Heart left ventricle (tissue), 16 donors: ENCODE measurements around the gene RSPRY1. TPM values are rescaled to one million over a fixed set of nuclear protein-coding genes. Genes with fewer than 3 reads are reported as not detected.

Experiments used
- ATAC-seq, 4 donors: fragments of 200-7000 bp; cut with Tn5 transposase; one replicate each; pipeline ENCODE4 v1.9.1; 2020 to 2022; ENCODE audit warnings: moderate library complexity in 4 of 4, mild to moderate bottlenecking in 3 of 4, moderate number of reproducible peaks in 1 of 4
- DNase-seq, 5 donors: peaks; one replicate each; pipeline ENCODE4 v3.0.0-alpha.2; 2020
- H3K27ac ChIP-seq, 12 donors: fragments of 200-600 bp; sonication (generic) in 4 of 12; one replicate each; pipeline versions ENCODE4 v1.5.0 to v1.8.0; 2016 to 2022; ENCODE audit warnings: mild to moderate bottlenecking in 2 of 12
- H3K27me3 ChIP-seq, 9 donors: fragments of 200-600 bp; sonication (generic) in 2 of 9; one replicate each; pipeline versions ENCODE4 v1.5.1 to v1.8.0; 2016 to 2022; ENCODE audit warnings: mild to moderate bottlenecking in 3 of 9
- H3K36me3 ChIP-seq, 9 donors: fragments of 200-600 bp; sonication (generic) in 2 of 9; one replicate each; pipeline versions ENCODE4 v1.5.0 to v1.8.0; 2018 to 2022; ENCODE audit warnings: mild to moderate bottlenecking in 2 of 9
- H3K4me1 ChIP-seq, 12 donors: fragments of 200-600 bp; sonication (generic) in 4 of 12; one replicate each; pipeline versions ENCODE4 v1.5.0 to v1.8.0; 2016 to 2022; ENCODE audit warnings: mild to moderate bottlenecking in 3 of 12
- H3K4me3 ChIP-seq, 12 donors: fragments of 200-600 bp; sonication (generic) in 4 of 12; one replicate each; pipeline versions ENCODE4 v1.5.0 to v1.8.0; 2017 to 2022; ENCODE audit warnings: mild to moderate bottlenecking in 9 of 12, moderate library complexity in 4 of 12
- H3K9me3 ChIP-seq, 12 donors: fragments of 200-600 bp; sonication (generic) in 4 of 12; one replicate each; pipeline versions ENCODE4 v1.5.0 to v1.8.0; 2016 to 2022; ENCODE audit warnings: mild to moderate bottlenecking in 1 of 12
- CTCF ChIP-seq, 12 donors: fragments of 200-600 bp; sonication (generic) in 4 of 12; IDR thresholded peaks; one replicate each; pipeline versions ENCODE4 v1.5.0 to v1.8.0; 2018 to 2022; ENCODE audit warnings: antibody characterized with exemption in 12 of 12, mild to moderate bottlenecking in 5 of 12
- POLR2A ChIP-seq, 2 donors: fragments of 450-650 bp; IDR thresholded peaks; one replicate each; pipeline ENCODE4 v1.6.1; 2017; ENCODE audit warnings: antibody characterized with exemption in 2 of 2, mild to moderate bottlenecking in 2 of 2, moderate library complexity in 2 of 2
- WGBS, 4 donors: extraction: QIAGEN DNeasy Blood & Tissue Kit in 2 of 4; methylation state at CpG; one replicate each; pipeline versions ENCODE4 v1.1.5 to v1.1.7; 2013 to 2018; 5-methylcytosine and 5-hydroxymethylcytosine counted together
- intact Hi-C, 10 donors: fragments of 100-400 bp; cut with DNase I; formaldehyde crosslinking; loops; one replicate each; pipeline versions ENCODE4 v1.11.1 to v1.14.2; 2022
- polyA plus RNA-seq, 2 donors: library from polyadenylated mRNA; stranded (reverse); fragments of 200-250 nt; gene quantifications; one replicate each; pipeline ENCODE4 v1.2.3, GENCODE V29; 2013
- total RNA-seq, 9 donors: library from RNA; depleted of rRNA in 2 of 9; stranded (reverse); fragments of >200 nt in 2 of 9; fragmentation: NEBNext Ultra II Directional in 3 of 9; extraction: Animal tissue kit (Norgen Biotek cat#: 25700) in 3 of 9; gene quantifications; one replicate each; pipeline versions ENCODE4 v1.1.0 to v1.2.4, GENCODE V29; 2016 to 2023
- donor health status: ischemic (EF 13 %, LVEDD 7.1; RV severe dilation, severe dysfunction).
- donor health status: healthy with polysubstance abuse.
- donor health status: DM: no; HTN: yes; CAD: no.
- donor health status: DM: no; HTN: no; CAD: no.
- donor health status: ischemic (EF 25% LVEDD 6.9; RV normal size, moderate dysfunction).
- donor health status: ischemic (EF 25% LVEDD 5.7; RV mildly dilated, moderate dysfunction).
- donor health status: healthy.
- donor health status: DM: yes; HTN: yes; CAD: no.
- donor health status: ischemic (EF 35%, LVEDD 5.7; RV mildly dilated, moderate dysfunction).
- donor health status: nonischemic (EF 11% LVEDD 7.7; RV severe dilation, severe dysfunction).
- donor health status: DM: yes; HTN: yes; CAD: no.
- donor health status: PGD.
- donor health status: ischemic (EF 29% LVEDD 5.4; RV normal size, mild dysfunction).
- donor health status: nonischemic (EF 23%, LVEDD 6.1; RV moderate dilation, normal function).

The RSPRY1 gene
- total and polyA plus RNA-seq, 11 donors = 5.4 to 22.9 (median 17.1) TPM

GRCh38 chr16:57255686-57256415, 69.7 kb downstream of the RSPRY1 start:
- H3K27me3 ChIP-seq = no peaks in the 10 kb centered on the region
- no peak overlapping the region for H3K27ac ChIP-seq
- TF ChIP-seq CTCF (IDR thresholded peaks at IDR 0.05) = no peak
- TF ChIP-seq POLR2A (IDR thresholded peaks at IDR 0.05) = no peak
- H3K4me3 ChIP-seq = no peak overlapping the region
- peak in 1 of 5 donors; percentile 13 for DNase-seq
- WGBS, 4 donors = 85 to 92% (median 88%) methylated on average over 10 of the region's 10 CpGs
- ATAC-seq = no peak
- H3K9me3 ChIP-seq = no peaks in the 10 kb centered on the region
- peaks cover 0 to 11% (median 5%) of the 10 kb centered on the region in 12 donors for H3K4me1 ChIP-seq
- intact Hi-C loops = no loop called here
- peaks cover 0 to 63% (median 57%) of the 10 kb centered on the region in 9 donors for H3K36me3 ChIP-seq

GRCh38 chr16:57256601-57257395, 70.7 kb downstream of the RSPRY1 start:
- ATAC-seq = peak in 1 of 4 donors; percentile 8
- H3K9me3 ChIP-seq = no peaks in the 10 kb centered on the region
- no peak overlapping the region for H3K4me3 ChIP-seq
- no peak overlapping the region for H3K27ac ChIP-seq
- TF ChIP-seq POLR2A (IDR thresholded peaks at IDR 0.05) = no peak
- TF ChIP-seq CTCF (IDR thresholded peaks at IDR 0.05) = no peak
- peaks cover 0 to 54% (median 47%) of the 10 kb centered on the region in 9 donors for H3K36me3 ChIP-seq
- no peaks in the 10 kb centered on the region for H3K27me3 ChIP-seq
- intact Hi-C loops = no loop called here
- peaks cover 0 to 16% (median 5%) of the 10 kb centered on the region in 12 donors for H3K4me1 ChIP-seq
- peak in 1 of 5 donors; percentile 58 for DNase-seq
- WGBS, 4 donors = 85 to 89% (median 87%) methylated on average over 10 to 16 of the region's 16 CpGs

- H3K9me3 ChIP-seq = no peaks in the 10 kb centered on the region
- H3K4me1 ChIP-seq = peaks cover 0 to 16% (median 5%) of the 10 kb centered on the region in 12 donors
- intact Hi-C loops = no loop called here
- H3K27ac ChIP-seq = no peak overlapping the region
- H3K27me3 ChIP-seq = no peaks in the 10 kb centered on the region
- H3K36me3 ChIP-seq = peaks cover 0 to 46% (median 40%) of the 10 kb centered on the region in 9 donors
- ATAC-seq (no peak), DNase-seq (peak in 2 of 5 donors; percentile 13 to 40)
- no peak for TF ChIP-seq POLR2A (IDR thresholded peaks at IDR 0.05)
- TF ChIP-seq CTCF (IDR thresholded peaks at IDR 0.05) = no peak
- H3K4me3 ChIP-seq = no peak overlapping the region
- 87 to 92% (median 89%) methylated on average over 12 to 13 of the region's 13 CpGs for WGBS, 4 donors
Observed at GRCh38 chr16:57257455-57258070, 71.4 kb downstream of the RSPRY1 start.
